LNCAP (cell line): ENCODE measurements around the gene RASAL2.
A peak's percentile ranks its signal among the peaks of the same experiment; 100 is the strongest.

Source experiments
- TF ChIP-seq, protein P1 (sequence below): fragments of 450-650 bp; IDR thresholded peaks from 2 replicates; pipeline ENCODE4 v1.5.1; 2017; ENCODE audit warnings: mild to moderate bottlenecking

RASAL2 gene

DNA sequence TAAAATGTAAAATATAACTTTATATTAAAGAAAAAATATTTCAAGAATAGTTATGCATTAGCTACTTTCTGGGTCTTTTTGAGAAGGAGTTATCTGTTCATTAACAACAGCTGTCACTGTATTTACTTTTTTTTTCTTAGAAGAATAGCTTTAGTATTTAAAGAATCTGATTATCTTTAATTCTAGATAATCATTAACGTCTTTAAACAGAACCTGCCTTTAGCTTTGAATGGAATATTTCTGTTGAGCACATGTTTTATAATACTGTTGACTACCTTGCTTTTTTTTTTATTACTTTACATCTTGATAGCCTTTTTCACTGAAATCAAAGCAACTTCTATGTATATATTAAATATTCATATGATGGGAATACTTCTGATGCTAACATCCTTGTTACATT, 270.9 kb downstream of the RASAL2 start:
- TF ChIP-seq, protein P1, sequence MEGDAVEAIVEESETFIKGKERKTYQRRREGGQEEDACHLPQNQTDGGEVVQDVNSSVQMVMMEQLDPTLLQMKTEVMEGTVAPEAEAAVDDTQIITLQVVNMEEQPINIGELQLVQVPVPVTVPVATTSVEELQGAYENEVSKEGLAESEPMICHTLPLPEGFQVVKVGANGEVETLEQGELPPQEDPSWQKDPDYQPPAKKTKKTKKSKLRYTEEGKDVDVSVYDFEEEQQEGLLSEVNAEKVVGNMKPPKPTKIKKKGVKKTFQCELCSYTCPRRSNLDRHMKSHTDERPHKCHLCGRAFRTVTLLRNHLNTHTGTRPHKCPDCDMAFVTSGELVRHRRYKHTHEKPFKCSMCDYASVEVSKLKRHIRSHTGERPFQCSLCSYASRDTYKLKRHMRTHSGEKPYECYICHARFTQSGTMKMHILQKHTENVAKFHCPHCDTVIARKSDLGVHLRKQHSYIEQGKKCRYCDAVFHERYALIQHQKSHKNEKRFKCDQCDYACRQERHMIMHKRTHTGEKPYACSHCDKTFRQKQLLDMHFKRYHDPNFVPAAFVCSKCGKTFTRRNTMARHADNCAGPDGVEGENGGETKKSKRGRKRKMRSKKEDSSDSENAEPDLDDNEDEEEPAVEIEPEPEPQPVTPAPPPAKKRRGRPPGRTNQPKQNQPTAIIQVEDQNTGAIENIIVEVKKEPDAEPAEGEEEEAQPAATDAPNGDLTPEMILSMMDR = no peak

DNA sequence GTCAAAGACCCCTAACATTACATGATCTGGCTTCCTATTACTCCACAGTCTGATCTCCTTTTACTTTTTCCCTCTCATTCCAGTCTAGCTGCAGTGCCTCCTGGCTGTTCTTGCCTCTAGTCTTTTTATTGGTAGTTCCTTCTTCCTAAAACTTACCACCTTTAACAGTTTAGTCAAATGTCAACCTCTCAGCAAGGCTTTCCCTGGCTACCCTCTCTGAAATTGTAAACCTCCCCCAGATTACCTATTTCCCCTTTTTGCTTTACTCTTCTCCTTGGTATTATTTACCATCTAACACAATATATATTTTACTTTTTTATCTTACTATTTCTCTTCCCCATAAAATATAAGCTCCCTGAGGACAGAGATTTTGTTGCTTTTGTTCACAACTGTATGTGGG, 273.2 kb downstream of the RASAL2 start:
- TF ChIP-seq, protein P1 = no peak

DNA sequence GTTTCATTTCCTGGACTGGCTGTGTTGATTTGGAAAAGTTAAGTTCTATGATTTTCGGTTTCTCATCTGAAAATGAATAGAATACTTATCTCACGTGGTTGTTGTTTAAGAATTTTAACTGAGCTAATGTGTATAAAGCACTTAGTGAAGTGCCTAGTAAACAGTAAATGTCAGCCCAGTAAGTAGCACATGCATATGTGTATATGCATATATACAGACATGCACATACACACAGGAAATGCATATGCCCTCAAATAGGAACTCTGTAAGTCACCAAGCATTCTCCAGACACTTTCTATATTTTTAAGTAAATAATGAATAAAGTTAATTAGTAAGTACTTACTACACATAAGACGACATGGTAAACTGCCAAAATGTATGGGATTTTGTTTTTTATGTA, 274.3 kb downstream of the RASAL2 start:
- TF ChIP-seq, protein P1 = no peak

DNA sequence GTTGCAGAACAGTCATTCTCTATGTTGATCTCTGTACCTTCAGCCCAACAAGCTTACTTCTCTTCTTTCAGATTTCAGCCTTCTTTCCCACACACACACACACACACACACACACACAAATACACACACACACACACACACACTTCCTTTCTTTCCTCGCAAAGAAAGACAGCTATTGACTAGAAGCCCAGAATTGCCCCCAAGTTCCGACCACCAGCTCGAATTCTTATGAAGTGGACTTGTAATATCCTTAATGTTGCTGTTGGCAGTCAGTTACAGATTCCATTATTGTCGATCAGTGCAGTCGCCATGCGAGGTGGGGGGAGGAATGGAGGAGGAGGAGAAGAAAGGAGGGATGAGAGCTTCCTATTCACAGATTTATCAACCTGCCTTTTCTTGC, 277.3 kb downstream of the RASAL2 start:
- TF ChIP-seq, protein P1 = no peak

DNA sequence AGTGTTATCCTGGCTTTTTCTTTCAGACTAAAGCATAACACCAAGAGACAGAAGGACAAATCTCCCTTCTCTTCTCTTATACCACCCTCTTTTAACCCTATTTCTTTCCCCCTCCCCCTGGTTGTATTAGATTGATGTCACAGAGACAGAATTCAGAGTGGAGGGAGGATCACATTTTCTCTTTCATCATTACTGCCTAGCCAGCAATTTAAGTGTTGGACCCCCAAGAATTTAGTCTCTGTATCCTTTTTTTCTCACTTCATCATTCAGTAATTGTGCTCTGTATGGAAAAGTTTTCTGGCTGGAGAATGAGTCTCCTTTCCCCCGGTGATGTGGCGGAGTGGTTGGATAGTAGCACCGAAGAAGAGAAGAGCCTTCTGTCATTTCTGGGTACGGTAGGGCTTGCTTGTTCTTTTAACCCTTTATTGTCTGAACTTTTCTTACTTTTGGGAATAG, 278.1 kb downstream of the RASAL2 start:
- TF ChIP-seq, protein P1 = no peak

DNA sequence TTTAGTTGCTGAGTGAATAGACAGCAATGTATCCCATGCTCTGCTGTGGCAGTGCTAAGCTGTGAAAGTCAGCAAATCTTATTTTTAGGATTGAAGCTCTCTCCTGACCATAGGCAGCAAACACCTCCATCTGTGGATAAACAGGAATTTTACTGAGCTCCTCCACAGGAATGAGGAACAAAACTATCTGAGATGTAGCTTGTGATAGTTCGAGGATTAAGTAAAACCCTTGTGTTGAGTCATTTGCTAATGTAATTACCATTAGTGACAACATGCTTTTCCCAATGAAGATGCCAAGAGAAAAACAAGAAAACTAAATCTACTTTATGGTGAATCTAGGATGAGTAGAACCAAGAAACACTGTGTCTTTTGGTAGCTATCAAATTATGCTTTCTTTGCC, 280.1 kb downstream of the RASAL2 start:
- TF ChIP-seq, protein P1 = no peak

GRCh38 chr1:178376008-178376407, 282.1 kb downstream of the RASAL2 start:
- TF ChIP-seq, protein P1 = no peak

DNA sequence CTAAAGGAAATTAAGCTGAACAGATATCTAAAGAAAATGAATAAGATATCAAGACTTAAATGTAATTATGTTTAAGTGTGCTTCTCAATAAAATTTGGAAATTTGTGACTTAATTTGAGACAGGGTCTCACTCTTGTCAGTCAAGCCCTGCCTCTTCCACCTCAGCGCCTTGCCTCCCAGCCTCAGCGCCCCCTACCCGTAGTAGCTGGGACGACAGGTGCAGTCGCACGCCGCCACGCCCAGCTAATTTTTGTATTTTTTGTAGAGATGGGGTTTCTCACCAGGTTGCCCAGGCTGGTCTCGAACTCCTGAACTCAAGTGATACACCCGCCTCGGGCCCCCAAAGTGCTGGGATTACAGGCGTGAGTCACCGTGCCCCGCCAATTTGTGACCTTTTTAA, 285.9 kb downstream of the RASAL2 start:
- TF ChIP-seq, protein P1 = peak; percentile 21; the same call in 1 of the 2 replicates
